Fibroblast of the conjunctiva (primary cell): ENCODE data around the gene ACOT4.
"Not testable (repeated sequence)": the region's sequence is repeated elsewhere in the genome, so short reads cannot be mapped to it uniquely, and the experiment has no call there.

ENCODE experiments used
- DNase-seq: peaks from one replicate; pipeline ENCODE4 v3.0.0-alpha.2; 2010; ENCODE audit warnings: low read depth

Gene ACOT4

GRCh38 chr14:73582102-73582979 is 9.3 kb upstream of the ACOT4 start:
- DNase-seq, result not testable (repeated sequence)

- DNase-seq, result no peak
Measured at GRCh38 chr14:73588695-73589094, 3.0 kb upstream of the ACOT4 start.

GRCh38 chr14:73589116-73589515 is 2.6 kb upstream of the ACOT4 start:
- DNase-seq, result no peak

- not testable (repeated sequence) for DNase-seq
Measured at GRCh38 chr14:73590673-73591004, 1.0 kb upstream of the ACOT4 start.

GRCh38 chr14:73594491-73594890 is 2.8 kb downstream of the ACOT4 start:
- DNase-seq, result no peak

- no peak for DNase-seq
Measured at GRCh38 chr14:73599499-73599898, 7.8 kb downstream of the ACOT4 start.

- no peak for DNase-seq
Measured at GRCh38 chr14:73602994-73603393, 11.3 kb downstream of the ACOT4 start.

GRCh38 chr14:73606271-73606670 is 14.6 kb downstream of the ACOT4 start:
- no peak for DNase-seq

GRCh38 chr14:73607241-73607640 is 15.6 kb downstream of the ACOT4 start:
- DNase-seq, result no peak

GRCh38 chr14:73610687-73611086 is 19.0 kb downstream of the ACOT4 start:
- DNase-seq, result no peak

GRCh38 chr14:73612339-73613045 is 20.8 kb downstream of the ACOT4 start, which contains the start of gene ACOT6:
ACOT6 (plus strand) TSS chr14:73612517; CDS start chr14:73612572, 55 bp downstream.
- no peak for DNase-seq

- no peak for DNase-seq
Measured at GRCh38 chr14:73613046-73613383, 21.3 kb downstream of the ACOT4 start.

- no peak for DNase-seq
Measured at GRCh38 chr14:73613419-73613963, 21.8 kb downstream of the ACOT4 start.

GRCh38 chr14:73616831-73617230 is 25.2 kb downstream of the ACOT4 start:
- DNase-seq, result no peak

- DNase-seq, result no peak
Measured at GRCh38 chr14:73619524-73619923, 27.9 kb downstream of the ACOT4 start.

- DNase-seq, result no peak
Measured at GRCh38 chr14:73620268-73620667, 28.6 kb downstream of the ACOT4 start.

- no peak for DNase-seq
Measured at GRCh38 chr14:73623504-73624054, 31.9 kb downstream of the ACOT4 start.

GRCh38 chr14:73625706-73626105 is 34.0 kb downstream of the ACOT4 start:
- DNase-seq, result no peak

- DNase-seq, result no peak
Measured at GRCh38 chr14:73627151-73627558, 35.5 kb downstream of the ACOT4 start.

- no peak for DNase-seq
Measured at GRCh38 chr14:73630009-73630780, 38.5 kb downstream of the ACOT4 start.

GRCh38 chr14:73633116-73634010 is 41.7 kb downstream of the ACOT4 start:
- DNase-seq, result peak; percentile 51
